HG03025 (cell line): Measurements from ENCODE around the gene SLC15A5.

Source experiments
- ATAC-seq: cut with Tn5 transposase; IDR thresholded peaks from one replicate; pipeline ENCODE4 v1.9.1; 2021; ENCODE audit warnings: mild to moderate bottlenecking, moderate library complexity; ENCODE audit not compliant: unreplicated experiment, low FRiP score

SLC15A5 gene

GRCh38 chr12:16187660-16188059 is 89.8 kb downstream of the SLC15A5 start:
- ATAC-seq: no peak

GRCh38 chr12:16184681-16185080 is 92.8 kb downstream of the SLC15A5 start:
- no peak for ATAC-seq

GRCh38 chr12:16183541-16183940 is 93.9 kb downstream of the SLC15A5 start:
- no peak for ATAC-seq

GRCh38 chr12:16175840-16176239 is 101.6 kb downstream of the SLC15A5 start:
- ATAC-seq: no peak

- no peak for ATAC-seq
Measured at GRCh38 chr12:16174282-16174681, 103.2 kb downstream of the SLC15A5 start.

GRCh38 chr12:16171348-16171747 is 106.1 kb downstream of the SLC15A5 start:
- ATAC-seq: no peak

GRCh38 chr12:16168078-16168477 is 109.4 kb downstream of the SLC15A5 start:
- ATAC-seq: no peak

GRCh38 chr12:16166563-16167470 is 110.7 kb downstream of the SLC15A5 start:
- ATAC-seq: no peak

GRCh38 chr12:16165506-16165905 is 112.0 kb downstream of the SLC15A5 start:
- no peak for ATAC-seq

GRCh38 chr12:16163901-16164300 is 113.6 kb downstream of the SLC15A5 start:
- no peak for ATAC-seq

- ATAC-seq: no peak
Measured at GRCh38 chr12:16163146-16163545, 114.3 kb downstream of the SLC15A5 start.

- no peak for ATAC-seq
Measured at GRCh38 chr12:16159571-16159970, 117.9 kb downstream of the SLC15A5 start.

GRCh38 chr12:16158050-16158449 is 119.4 kb downstream of the SLC15A5 start:
- ATAC-seq: no peak

- no peak for ATAC-seq
Measured at GRCh38 chr12:16155938-16156337, 121.5 kb downstream of the SLC15A5 start.

GRCh38 chr12:16154990-16155389 is 122.5 kb downstream of the SLC15A5 start:
- ATAC-seq: no peak

- no peak for ATAC-seq
Measured at GRCh38 chr12:16152885-16153673, 124.4 kb downstream of the SLC15A5 start.

- no peak for ATAC-seq
Measured at GRCh38 chr12:16150276-16150675, 127.2 kb downstream of the SLC15A5 start.

- no peak for ATAC-seq
Measured at GRCh38 chr12:16148938-16149337, 128.5 kb downstream of the SLC15A5 start.
